ENCODE data around the gene KCNH4.
"Not testable (repeated sequence)": the region's sequence is repeated elsewhere in the genome, so short reads cannot be mapped to it uniquely, and the experiment has no call there.

KCNH4 gene

GRCh38 chr17:42180922-42181850 lies at the start of gene KCNH4:
TSS of gene KCNH4 (minus strand) at chr17:42181142. CDS start at chr17:42180945, 197 bp downstream.
- peaks cover 16% of the 10 kb centered on the region for H3K4me1 ChIP-seq
- H3K36me3 ChIP-seq (replicated peaks) = no peaks in the 10 kb centered on the region
- no peaks in the 10 kb centered on the region for H3K9me3 ChIP-seq
- peak within 1 kb of the TSS; percentile 18; the same call in 1 of the 2 replicates for H3K4me3 ChIP-seq
- in situ Hi-C loops (cut with MboI; ENCODE audit: low sequenced_read_pairs) = no loop called here
- peak in 1 of 2 experiments; percentile 80 for DNase-seq (ENCODE audit: low spot score in 2 of 2)
- peaks cover 13% of the 10 kb centered on the region for H3K27me3 ChIP-seq (ENCODE audit: low read depth)

DNA sequence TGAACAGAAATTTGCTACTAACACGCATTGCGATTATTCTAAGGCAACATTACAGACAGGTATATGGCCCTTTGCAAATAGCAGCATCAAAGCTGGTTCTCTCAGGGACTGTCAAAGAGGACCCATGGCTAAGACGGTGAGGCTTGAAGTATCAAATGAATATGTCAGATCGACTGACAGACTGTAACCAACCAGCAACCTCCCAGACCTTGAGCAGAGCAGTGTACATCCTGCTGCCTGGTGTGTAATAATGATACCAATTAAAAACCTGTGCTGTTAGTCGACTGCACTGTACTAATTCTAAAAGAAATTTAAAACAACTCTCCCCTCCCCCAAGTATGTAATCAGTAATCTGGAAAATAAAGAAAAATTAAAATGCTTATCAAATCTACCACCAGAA lies 49.3 kb upstream of the KCNH4 start:
- in situ Hi-C loops (cut with MboI; ENCODE audit: low sequenced_read_pairs) = no loop called here
- Histone ChIP-seq H3K27me3 (ENCODE audit: low read depth) (no peaks in the 10 kb centered on the region), H3K4me1 (no peaks in the 10 kb centered on the region), H3K36me3 (replicated peaks) (no peaks in the 10 kb centered on the region; the same call in 1 of the 2 replicates), H3K9me3 (no peaks in the 10 kb centered on the region), H3K4me3 (no peak overlapping the region)
- DNase-seq (ENCODE audit: low spot score in 2 of 2) = no peak

- no peak overlapping the region for H3K4me3 ChIP-seq
- H3K27me3 ChIP-seq (ENCODE audit: low read depth) = no peaks in the 10 kb centered on the region
- H3K9me3 ChIP-seq = no peaks in the 10 kb centered on the region
- no peak for DNase-seq (ENCODE audit: low spot score in 2 of 2)
- H3K36me3 ChIP-seq (replicated peaks) = peaks cover 2% of the 10 kb centered on the region
- no peaks in the 10 kb centered on the region for H3K4me1 ChIP-seq
- in situ Hi-C loops (cut with MboI; ENCODE audit: low sequenced_read_pairs) = no loop called here
These were observed 47.1 kb upstream of the KCNH4 start for GRCh38 chr17:42227849-42228700.

DNA sequence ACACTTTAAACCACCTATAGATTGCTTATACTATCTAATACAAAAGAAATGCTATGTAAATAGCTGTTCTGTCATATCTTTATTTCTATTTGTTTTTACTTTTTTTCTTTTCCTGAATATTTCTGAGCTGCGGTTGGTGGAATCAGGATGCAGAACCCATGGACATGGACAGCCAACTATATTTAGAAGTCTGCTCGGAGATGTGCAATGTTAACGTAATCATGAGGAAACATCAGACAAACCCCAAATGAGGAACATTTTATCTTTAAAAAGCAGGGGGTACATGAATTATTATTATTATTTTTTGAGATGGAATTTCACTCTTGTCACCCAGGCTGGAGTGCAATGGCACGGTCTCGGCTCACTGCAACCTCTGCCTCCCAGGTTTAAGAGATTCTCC lies 44.7 kb upstream of the KCNH4 start:
- no peaks in the 10 kb centered on the region for H3K4me1 ChIP-seq
- in situ Hi-C loops (cut with MboI; ENCODE audit: low sequenced_read_pairs) = no loop called here
- no peaks in the 10 kb centered on the region for H3K9me3 ChIP-seq
- H3K36me3 ChIP-seq (replicated peaks) = peaks cover 14% of the 10 kb centered on the region
- no peak overlapping the region for H3K4me3 ChIP-seq
- H3K27me3 ChIP-seq (ENCODE audit: low read depth) = no peaks in the 10 kb centered on the region
- no peak for DNase-seq (ENCODE audit: low spot score in 2 of 2)

DNA sequence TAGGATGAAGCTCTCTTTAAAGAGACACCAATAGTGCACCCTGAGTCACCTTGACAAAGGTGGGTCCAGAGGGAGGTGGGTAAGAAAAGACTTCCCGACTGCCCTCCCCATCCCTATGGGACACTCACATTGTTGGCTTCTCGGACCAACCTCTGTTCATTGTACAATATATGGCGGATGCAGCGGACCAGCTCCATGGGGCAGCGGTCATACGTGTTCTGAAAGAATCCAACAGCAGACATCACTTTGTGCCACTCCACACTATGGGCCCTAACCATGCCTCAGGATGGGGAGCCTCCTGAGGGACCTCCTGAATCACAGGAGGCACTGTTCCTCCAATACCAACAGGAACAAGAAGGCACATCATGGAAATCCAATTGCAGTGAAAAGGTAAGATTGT lies 43.7 kb upstream of the KCNH4 start:
- Histone ChIP-seq H3K36me3 (replicated peaks) (peaks cover 14% of the 10 kb centered on the region), H3K27me3 (ENCODE audit: low read depth) (no peaks in the 10 kb centered on the region), H3K9me3 (no peaks in the 10 kb centered on the region), H3K4me1 (no peaks in the 10 kb centered on the region), H3K4me3 (no peak overlapping the region)
- in situ Hi-C loops (cut with MboI; ENCODE audit: low sequenced_read_pairs) = no loop called here
- no peak for DNase-seq (ENCODE audit: low spot score in 2 of 2)

- in situ Hi-C loops (cut with MboI; ENCODE audit: low sequenced_read_pairs) = no loop called here
- DNase-seq (ENCODE audit: low spot score in 2 of 2) = peak; percentile 17 to 54
- H3K4me3 ChIP-seq = no peak overlapping the region
- no peaks in the 10 kb centered on the region for H3K27me3 ChIP-seq (ENCODE audit: low read depth)
- peaks cover 17% of the 10 kb centered on the region for H3K36me3 ChIP-seq (replicated peaks)
- no peaks in the 10 kb centered on the region for H3K9me3 ChIP-seq
- no peaks in the 10 kb centered on the region for H3K4me1 ChIP-seq
These were observed 41.2 kb upstream of the KCNH4 start for GRCh38 chr17:42221886-42222745.

- in situ Hi-C loops (cut with MboI; ENCODE audit: low sequenced_read_pairs); DNase-seq (ENCODE audit: low spot score in 2 of 2); H3K27me3 ChIP-seq (ENCODE audit: low read depth); H3K9me3 ChIP-seq; H3K4me3 ChIP-seq; H3K4me1 ChIP-seq: not testable (repeated sequence)
- peaks cover 32% of the 10 kb centered on the region for H3K36me3 ChIP-seq (replicated peaks)
These were observed 38.3 kb upstream of the KCNH4 start for GRCh38 chr17:42219280-42219679.

DNA sequence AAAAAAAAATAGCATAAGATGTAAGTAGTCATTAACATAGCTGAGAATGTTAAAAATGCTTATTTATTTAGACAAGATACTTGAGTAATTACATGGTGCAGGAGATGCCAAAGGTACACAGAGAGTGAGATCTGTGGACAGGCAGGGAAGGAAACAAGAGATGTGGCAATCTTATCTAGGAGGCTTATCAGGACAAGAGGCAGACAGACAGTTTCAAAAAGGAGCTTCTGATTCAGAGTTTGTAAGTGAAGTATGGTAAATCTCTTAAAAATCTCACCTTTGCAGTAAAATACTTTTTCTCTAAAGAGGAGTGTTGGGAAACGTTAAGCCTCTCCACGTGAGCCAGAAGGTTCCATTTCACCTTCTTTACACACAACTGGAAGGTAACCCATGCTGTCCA lies 33.2 kb upstream of the KCNH4 start:
- H3K9me3 ChIP-seq = no peaks in the 10 kb centered on the region
- in situ Hi-C loops (cut with MboI; ENCODE audit: low sequenced_read_pairs) = no loop called here
- H3K36me3 ChIP-seq (replicated peaks) = peaks cover 47% of the 10 kb centered on the region
- no peak for DNase-seq (ENCODE audit: low spot score in 2 of 2)
- no peaks in the 10 kb centered on the region for H3K27me3 ChIP-seq (ENCODE audit: low read depth)
- H3K4me3 ChIP-seq = no peak overlapping the region
- H3K4me1 ChIP-seq = peaks cover 3% of the 10 kb centered on the region; the same call in 1 of the 2 replicates

DNA sequence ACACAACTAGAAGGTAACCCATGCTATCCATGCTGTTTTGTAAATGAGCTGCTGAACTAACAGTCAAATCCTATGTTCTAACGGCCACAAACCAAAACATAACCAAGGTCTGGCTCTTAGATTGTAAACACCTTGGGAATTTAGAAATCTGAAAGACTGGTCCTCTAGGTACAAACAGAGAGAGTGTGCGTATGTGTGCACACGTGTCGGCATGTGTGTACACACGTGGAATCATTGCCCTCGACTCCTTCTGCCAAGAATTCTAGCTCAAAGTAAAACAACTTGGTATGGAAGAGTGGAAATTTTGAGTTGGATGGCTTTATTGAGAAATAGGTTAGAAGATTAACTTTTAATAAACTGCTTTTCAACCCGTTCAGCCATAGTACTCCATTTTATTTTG lies 31.4 kb upstream of the KCNH4 start:
- Histone ChIP-seq H3K36me3 (replicated peaks) (peaks cover 47% of the 10 kb centered on the region), H3K9me3 (no peaks in the 10 kb centered on the region), H3K27me3 (ENCODE audit: low read depth) (no peaks in the 10 kb centered on the region), H3K4me3 (no peak overlapping the region), H3K4me1 (peaks cover 3% of the 10 kb centered on the region; the same call in 1 of the 2 replicates)
- in situ Hi-C loops (cut with MboI; ENCODE audit: low sequenced_read_pairs) = no loop called here
- no peak for DNase-seq (ENCODE audit: low spot score in 2 of 2)

- H3K27me3 ChIP-seq (ENCODE audit: low read depth); H3K4me3 ChIP-seq; H3K4me1 ChIP-seq; DNase-seq (ENCODE audit: low spot score in 2 of 2); in situ Hi-C loops (cut with MboI; ENCODE audit: low sequenced_read_pairs); H3K9me3 ChIP-seq: not testable (repeated sequence)
- peaks cover 45% of the 10 kb centered on the region for H3K36me3 ChIP-seq (replicated peaks)
These were observed 31.0 kb upstream of the KCNH4 start for GRCh38 chr17:42211921-42212341.

DNA sequence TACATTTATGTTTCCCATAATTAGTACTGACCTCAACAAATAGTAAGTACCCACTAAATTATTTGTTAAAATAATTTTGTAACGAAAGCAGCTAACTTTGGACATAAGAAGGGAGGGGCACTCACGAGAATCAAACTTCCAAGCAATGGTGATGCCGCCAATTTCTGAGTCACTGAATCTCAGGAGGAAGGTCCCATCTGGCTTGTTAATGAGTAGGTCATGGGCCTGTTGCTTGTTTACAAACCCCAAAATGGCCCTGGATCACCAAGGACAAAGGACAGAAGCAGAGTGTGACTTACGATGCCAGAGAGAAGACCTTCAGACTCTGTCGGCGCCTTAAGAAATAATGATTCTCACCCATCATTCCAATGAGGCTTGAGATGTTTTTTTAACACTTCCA lies 29.1 kb upstream of the KCNH4 start:
- Histone ChIP-seq H3K9me3 (no peaks in the 10 kb centered on the region), H3K4me1 (peaks cover 3% of the 10 kb centered on the region; the same call in 1 of the 2 replicates), H3K4me3 (no peak overlapping the region), H3K36me3 (replicated peaks) (peaks cover 35% of the 10 kb centered on the region), H3K27me3 (ENCODE audit: low read depth) (no peaks in the 10 kb centered on the region)
- in situ Hi-C loops (cut with MboI; ENCODE audit: low sequenced_read_pairs) = no loop called here
- no peak for DNase-seq (ENCODE audit: low spot score in 2 of 2)

DNA sequence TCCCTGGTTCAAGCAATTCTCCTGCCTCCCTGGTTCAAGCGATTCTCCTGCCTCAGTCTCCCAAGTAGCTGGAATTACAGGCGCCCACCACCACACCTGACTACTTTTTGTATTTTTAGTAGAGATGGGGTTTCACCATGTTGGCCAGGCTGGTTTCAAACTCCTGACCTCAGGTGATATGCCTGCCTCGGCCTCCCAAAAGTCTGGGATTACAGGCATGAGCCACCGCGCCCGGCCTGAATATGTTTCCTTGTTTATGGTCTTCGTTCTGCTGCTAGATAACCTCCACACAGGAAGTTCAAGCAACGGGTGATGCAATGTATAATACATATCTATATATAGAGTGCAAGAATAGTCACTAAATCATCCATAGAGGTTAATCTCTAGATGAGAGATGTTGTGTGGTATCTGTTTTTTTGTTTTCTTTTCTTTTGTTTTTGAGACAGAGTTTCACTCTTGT lies 25.2 kb upstream of the KCNH4 start:
- DNase-seq (ENCODE audit: low spot score in 2 of 2); H3K4me3 ChIP-seq; H3K9me3 ChIP-seq; in situ Hi-C loops (cut with MboI; ENCODE audit: low sequenced_read_pairs); H3K27me3 ChIP-seq (ENCODE audit: low read depth); H3K4me1 ChIP-seq: not testable (repeated sequence)
- H3K36me3 ChIP-seq (replicated peaks) = peaks cover 25% of the 10 kb centered on the region

GRCh38 chr17:42203354-42203753 lies 22.4 kb upstream of the KCNH4 start:
- H3K27me3 ChIP-seq (ENCODE audit: low read depth) = no peaks in the 10 kb centered on the region
- in situ Hi-C loops (cut with MboI; ENCODE audit: low sequenced_read_pairs) = no loop called here
- no peaks in the 10 kb centered on the region for H3K4me1 ChIP-seq
- no peak overlapping the region for H3K4me3 ChIP-seq
- no peak for DNase-seq (ENCODE audit: low spot score in 2 of 2)
- H3K9me3 ChIP-seq = no peaks in the 10 kb centered on the region
- H3K36me3 ChIP-seq (replicated peaks) = 0 out of 2 replicates have a peak, but pooled peaks cover 9% of the 10 kb centered on the region

Data from HAP-1 (cell line).